ENCODE measurements around the gene TRAPPC12.
"Not testable (repeated sequence)": the region's sequence is repeated elsewhere in the genome, so short reads cannot be mapped to it uniquely, and the experiment has no call there.

TRAPPC12 gene

GRCh38 chr2:3432693-3433338 is 53.3 kb downstream of the TRAPPC12 start:
- no peak for DNase-seq (ENCODE audit: low read depth)

- no peak for DNase-seq (ENCODE audit: low read depth)
Measured at GRCh38 chr2:3433339-3433699, 53.8 kb downstream of the TRAPPC12 start.

DNA sequence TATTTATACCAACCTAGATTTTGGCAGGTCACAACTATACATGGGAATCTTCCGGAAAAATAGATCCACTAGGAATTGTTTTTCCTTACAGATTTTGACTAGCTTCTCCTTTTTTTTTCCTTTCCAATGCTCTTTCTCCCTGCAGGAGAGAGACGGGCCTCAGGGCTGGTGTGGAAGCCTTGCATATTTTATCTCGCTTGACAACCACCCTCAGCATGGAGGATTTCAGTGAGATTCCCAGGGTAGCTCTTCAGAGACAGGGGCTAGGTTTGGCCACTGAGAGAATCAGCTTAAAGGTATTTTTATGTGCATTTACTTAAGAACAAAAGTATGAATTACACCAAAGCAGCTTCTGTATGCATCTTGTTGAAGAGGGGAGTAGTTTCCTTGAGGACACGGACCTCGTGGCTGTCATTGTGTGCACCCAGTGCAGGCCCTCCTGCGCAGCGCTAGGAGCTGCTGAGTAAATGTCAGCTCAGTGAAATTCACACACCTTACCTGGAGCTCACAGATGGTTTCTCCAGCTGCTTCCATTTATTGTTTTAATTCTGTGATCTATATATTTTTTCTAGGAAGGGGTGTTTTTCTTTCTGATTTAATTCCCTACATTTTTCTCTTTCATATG is 54.4 kb downstream of the TRAPPC12 start:
- no peak for DNase-seq (ENCODE audit: low read depth)

GRCh38 chr2:3434654-3435053 is 55.2 kb downstream of the TRAPPC12 start:
- no peak for DNase-seq (ENCODE audit: low read depth)

GRCh38 chr2:3435445-3435844 is 56.0 kb downstream of the TRAPPC12 start:
- no peak for DNase-seq (ENCODE audit: low read depth)

- no peak for DNase-seq (ENCODE audit: low read depth)
Measured at GRCh38 chr2:3440477-3440876, 61.0 kb downstream of the TRAPPC12 start.

- no peak for DNase-seq (ENCODE audit: low read depth)
Measured at GRCh38 chr2:3441465-3441864, 62.0 kb downstream of the TRAPPC12 start.

GRCh38 chr2:3442185-3442584 is 62.7 kb downstream of the TRAPPC12 start:
- DNase-seq (ENCODE audit: low read depth), result no peak

DNA sequence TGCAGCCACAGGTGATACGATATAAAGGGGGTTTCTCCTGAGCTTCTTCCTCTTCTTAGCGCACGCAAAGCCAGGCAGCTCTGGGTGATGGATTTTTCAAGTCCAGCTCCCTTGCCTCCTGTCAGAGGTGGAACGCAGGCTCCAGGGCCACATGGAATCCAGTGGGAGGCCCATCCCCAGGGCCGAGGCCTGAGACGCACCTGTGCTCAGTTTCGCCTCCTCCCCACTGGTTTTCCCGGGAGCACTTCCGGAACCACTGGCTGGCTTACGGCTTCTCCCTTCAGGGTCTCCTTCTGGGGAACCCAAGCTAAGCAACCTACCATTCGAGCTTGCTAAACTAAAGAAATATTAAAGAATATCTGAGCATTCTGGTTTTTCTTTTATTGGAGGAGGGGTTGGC is 63.6 kb downstream of the TRAPPC12 start:
- DNase-seq (ENCODE audit: low read depth), result no peak

DNA sequence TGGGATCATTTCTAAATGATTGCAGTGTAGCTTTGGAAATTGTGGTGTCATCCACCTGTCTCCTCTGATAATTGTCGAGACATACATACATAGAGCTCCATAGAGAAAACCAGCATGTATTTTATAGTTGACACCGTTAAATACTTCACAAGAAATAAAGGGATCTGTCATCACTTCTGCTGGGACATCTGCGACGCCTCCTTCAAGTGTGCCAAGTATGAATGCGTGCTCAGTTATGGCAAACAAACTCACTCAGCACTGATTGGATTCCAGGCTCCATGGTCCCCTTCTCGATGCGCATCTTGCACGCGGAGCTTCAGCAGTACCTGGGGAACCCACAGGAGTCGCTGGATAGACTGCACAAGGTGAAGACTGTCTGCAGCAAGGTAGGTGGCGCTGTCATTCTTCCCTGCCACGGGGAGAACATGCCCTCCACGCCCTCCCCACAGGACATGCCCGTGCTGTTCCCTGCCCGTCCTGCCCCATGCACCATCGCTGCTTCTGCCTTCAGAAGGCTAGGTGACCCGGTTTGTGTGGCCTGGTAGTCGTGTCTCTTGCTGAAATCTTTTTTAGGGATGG is 64.1 kb downstream of the TRAPPC12 start:
- no peak for DNase-seq (ENCODE audit: low read depth)

- no peak for DNase-seq (ENCODE audit: low read depth)
Measured at GRCh38 chr2:3445891-3446290, 66.4 kb downstream of the TRAPPC12 start.

- no peak for DNase-seq (ENCODE audit: low read depth)
Measured at GRCh38 chr2:3446381-3446780, 66.9 kb downstream of the TRAPPC12 start.

- DNase-seq (ENCODE audit: low read depth), result not testable (repeated sequence)
Measured at GRCh38 chr2:3447186-3447585, 67.7 kb downstream of the TRAPPC12 start.

- no peak for DNase-seq (ENCODE audit: low read depth)
Measured at GRCh38 chr2:3447789-3448317, 68.4 kb downstream of the TRAPPC12 start.

DNA sequence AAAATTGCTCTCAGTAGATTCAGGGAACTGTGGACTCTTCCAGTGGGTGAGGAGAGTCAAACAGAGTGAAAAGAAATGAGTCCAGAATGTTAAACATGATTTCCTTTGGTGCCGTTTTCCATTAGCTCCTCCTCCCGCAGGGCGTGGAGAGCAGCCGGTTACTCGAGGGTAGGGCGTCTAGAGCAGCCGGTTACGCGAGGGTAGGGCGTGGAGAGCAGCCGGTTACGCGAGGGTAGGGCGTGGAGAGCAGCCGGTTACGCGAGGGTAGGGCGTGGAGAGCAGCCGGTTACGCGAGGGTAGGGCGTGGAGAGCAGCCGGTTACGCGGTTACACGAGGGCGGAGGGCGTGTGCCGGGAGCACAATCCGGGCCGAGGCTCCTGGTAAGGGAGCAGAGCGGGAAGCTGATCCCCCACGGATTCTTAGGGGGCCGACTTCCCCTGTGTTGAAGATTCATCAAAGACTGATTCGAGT is 69.0 kb downstream of the TRAPPC12 start:
- not testable (repeated sequence) for DNase-seq (ENCODE audit: low read depth)

DNA sequence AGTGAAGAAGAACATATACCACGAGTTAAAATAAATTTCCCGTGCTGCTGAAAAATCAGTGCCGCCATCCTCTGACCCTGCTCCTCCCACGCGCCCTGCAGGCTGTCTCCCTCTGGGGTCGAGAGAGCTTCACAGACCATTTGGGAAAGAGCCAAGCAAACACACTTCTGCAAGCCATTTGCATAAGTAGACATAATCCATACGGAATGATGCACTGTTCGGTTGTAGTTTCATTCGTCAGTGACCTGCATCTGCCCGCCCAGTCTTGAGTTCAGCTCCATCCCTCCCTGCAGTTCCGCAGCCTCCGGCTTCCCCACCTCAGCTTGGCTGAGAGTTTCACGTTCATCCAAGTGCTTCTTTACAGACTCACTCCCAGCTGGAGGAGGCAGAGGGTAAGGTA is 69.6 kb downstream of the TRAPPC12 start:
- DNase-seq (ENCODE audit: low read depth), result no peak

DNA sequence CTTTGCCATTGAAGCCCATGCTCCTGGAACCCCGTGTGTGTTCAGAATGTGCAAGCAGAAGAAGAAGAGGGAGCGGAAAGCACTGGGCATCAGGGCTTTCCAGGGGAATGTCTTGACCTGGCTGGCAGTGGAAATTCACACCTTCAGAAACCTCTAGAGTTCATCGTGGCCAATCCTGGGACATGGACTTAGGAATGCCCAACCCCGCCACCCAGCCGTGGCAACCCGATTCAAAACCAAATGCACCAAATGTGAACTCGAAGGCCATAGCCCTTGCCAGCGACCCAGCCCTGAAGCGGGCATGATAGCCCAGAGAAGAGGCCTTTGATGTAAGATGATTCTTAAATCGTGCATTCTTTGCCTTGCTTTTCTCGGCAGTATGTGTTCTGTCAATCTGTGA is 70.4 kb downstream of the TRAPPC12 start:
- no peak for DNase-seq (ENCODE audit: low read depth)

DNA sequence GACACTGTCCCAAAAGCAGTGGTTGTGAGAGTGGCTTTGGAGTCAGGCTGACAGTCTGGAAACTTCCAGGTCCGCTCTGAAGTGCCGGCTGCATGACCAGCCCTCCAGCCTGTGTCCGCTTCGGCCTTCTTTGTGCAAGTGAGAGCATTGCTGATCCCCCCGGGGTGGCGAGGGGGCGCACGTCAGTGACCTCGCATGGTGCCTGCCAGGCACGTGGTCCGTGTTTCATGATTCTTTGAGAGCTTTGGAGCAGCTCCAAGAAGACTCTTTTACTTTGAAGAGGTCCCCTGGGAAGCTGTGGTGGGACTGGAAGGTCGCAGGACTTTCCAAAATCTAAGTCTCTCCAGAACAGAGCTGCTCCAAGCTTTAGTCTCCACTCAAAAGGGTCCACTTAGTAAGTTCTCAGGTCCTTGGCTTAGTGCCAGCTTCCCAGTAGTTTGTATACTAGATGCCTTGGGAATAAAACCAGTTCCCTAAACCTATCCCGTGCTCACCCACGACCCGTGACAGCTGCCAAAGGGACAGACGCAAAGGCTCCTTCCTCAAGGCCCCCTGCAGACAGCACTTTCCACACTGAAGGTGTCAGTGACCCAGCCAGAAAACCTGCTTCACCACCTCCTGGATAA is 71.0 kb downstream of the TRAPPC12 start:
- DNase-seq (ENCODE audit: low read depth), result no peak

DNA sequence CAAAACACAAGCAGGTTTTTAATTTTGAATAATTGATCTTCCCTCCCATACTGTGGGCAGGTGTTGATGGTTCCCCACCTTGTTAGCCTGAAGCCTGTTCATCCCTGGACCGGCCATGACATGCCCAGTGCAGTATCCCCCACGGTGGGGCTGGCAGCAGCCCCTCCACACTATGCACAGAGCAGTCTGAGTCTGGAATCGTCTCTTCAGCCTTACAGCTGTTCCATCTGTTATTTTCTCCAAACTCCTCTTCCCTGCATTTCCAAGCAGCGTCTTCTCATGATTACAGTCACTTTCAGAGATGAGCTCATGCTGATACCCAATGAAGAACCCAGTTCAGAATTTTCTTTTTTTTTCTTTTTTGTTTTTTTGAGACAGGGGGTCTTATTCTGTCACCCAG is 71.7 kb downstream of the TRAPPC12 start:
- no peak for DNase-seq (ENCODE audit: low read depth)

GRCh38 chr2:3451926-3452671 is 72.6 kb downstream of the TRAPPC12 start:
- no peak for DNase-seq (ENCODE audit: low read depth)

DNA sequence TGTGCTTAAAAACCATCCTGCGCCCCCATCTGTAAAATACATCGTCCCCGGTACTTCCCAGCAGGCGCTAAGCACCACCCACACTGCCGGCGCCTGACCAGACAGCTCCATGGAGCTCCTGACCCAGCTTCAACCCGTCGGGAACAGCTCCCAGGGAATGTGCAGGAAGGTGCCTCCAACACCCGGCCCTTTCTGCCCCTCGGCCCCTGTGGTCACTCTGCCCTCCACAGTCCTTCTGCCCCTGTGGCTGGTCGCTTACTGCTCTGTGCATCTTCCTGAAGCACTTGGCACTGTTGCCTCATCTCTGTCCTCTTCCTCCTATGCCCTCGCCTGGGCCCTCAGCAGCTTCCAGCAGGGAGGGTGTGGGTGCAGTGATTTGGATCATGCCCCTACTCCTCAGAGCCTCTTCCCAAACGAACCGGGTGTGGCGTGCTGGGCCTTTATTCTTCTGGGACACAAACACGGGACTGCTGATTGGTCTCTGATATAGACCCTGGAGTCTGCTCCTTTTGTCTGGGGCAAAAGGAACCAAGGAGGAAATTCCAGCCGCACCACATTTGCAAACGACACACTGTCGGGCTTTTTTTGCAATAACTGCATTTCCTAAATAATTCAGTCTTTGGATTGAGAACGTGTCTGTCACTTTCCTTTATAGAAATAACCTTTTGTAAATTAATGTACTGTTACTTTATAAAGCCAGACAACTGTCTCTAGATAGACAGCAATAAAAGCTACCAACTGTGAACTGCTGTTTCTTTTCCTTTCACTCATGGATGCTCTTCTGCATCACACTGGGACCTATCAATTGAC is 73.9 kb downstream of the TRAPPC12 start:
- no peak for DNase-seq (ENCODE audit: low read depth)
